NOMO-1 (cell line): ENCODE measurements around the gene BRSK1.

ENCODE experiments used
- DNase-seq, 2 experiments: peaks; one replicate each; lab custom pipeline; 2025; ENCODE audit not compliant: unreplicated experiment in 2 of 2; lab: John Stamatoyannopoulos, UW

BRSK1 gene

DNA sequence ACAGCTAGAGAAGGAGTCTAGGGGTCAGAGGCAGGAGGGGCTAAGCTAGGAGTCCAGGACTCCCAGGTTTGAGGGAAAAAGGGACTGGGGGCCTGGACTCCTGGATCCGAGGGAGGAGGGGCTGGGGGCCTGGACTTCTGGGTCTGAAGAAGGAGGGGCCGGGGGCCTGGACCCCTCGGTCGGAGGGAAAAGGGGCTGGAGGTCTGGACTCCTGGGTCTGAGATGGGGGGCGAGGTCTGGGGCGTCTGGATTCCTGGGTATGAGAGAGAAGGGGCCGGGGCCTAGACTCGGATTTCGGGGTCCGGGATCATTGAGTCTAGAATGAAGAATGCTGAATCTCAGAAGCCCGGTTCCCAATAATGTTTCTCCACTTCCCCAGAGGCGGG, 18.5 kb downstream of the BRSK1 start:
- no peak for DNase-seq

DNA sequence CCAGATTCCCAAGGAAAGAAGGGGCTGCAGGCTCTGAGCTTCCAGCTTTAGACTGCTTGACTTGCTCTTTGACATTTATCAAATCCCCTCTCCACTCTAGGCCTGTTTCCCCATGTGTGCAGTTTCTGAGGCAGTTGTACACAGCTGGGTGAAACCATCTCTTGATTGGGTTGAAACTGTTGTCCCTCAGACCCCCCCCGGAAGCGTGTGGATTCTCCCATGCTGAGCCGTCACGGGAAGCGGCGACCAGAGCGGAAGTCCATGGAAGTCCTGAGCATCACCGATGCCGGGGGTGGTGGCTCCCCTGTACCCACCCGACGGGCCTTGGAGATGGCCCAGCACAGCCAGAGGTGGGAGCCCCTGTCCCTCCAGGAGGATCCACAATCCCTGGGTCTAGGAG, 19.7 kb downstream of the BRSK1 start:
- DNase-seq = no peak

DNA sequence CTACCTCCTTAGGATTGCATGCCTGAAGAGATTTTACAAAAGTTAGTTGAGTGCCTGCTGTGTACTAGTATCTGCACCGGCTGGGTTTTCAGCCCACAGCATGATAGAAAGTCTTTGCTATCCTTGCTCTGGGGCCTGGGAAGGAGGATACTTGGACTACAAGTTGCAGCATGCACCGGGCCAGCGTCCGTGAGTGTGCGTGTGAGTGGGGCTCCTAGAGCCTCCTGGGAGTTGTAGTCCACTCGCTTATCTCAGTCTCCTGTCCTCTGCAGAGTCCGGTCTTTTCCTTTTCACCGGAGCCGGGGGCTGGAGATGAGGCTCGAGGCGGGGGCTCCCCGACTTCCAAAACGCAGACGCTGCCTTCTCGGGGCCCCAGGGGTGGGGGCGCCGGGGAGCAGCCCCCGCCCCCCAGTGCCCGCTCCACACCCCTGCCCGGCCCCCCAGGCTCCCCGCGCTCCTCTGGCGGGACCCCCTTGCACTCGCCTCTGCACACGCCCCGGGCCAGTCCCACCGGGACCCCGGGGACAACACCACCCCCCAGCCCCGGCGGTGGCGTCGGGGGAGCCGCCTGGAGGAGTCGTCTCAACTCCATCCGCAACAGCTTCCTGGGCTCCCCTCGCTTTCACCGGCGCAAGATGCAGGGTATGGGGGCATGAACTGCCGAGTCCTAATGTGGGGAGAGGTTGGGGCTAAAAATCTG, 20.6 kb downstream of the BRSK1 start:
- DNase-seq = peak; percentile 23 to 40

DNA sequence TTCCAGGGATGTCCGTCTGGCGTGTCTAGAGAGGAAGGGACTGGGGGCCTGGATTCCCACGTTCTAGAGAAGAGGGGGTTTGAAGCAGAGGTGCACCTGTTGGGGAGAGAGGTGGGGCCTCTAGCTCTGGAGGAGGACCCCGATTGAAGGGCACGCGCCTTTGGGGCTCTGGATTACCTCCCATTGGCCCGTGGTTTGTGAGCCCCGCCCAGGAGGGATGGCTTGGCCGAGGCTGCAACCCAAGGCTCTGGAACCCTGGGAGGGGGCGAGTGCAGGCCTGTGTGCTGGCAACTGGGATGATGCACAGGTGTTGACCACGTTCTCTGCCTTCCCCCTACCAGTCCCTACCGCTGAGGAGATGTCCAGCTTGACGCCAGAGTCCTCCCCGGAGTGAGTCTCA, 21.2 kb downstream of the BRSK1 start:
- no peak for DNase-seq

DNA sequence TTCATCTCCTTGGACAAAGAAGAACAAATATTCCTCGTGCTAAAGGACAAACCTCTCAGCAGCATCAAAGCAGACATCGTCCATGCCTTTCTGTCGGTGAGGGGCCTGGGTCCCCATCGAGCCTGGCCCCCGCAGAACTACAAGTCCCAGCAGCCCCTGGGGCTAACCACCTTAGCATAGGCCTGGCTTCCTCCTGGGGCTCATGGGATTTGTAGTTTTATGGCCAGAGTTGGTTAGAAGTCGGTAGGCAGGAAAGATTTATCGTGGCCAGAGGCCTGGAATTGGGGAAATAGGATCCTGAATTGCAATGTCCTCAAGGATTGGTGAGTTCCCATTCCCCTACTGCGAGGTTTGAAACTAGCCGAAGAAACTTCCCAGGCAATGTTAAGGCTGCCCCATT, 21.7 kb downstream of the BRSK1 start:
- DNase-seq = peak in 1 of 2 experiments; percentile 38

DNA sequence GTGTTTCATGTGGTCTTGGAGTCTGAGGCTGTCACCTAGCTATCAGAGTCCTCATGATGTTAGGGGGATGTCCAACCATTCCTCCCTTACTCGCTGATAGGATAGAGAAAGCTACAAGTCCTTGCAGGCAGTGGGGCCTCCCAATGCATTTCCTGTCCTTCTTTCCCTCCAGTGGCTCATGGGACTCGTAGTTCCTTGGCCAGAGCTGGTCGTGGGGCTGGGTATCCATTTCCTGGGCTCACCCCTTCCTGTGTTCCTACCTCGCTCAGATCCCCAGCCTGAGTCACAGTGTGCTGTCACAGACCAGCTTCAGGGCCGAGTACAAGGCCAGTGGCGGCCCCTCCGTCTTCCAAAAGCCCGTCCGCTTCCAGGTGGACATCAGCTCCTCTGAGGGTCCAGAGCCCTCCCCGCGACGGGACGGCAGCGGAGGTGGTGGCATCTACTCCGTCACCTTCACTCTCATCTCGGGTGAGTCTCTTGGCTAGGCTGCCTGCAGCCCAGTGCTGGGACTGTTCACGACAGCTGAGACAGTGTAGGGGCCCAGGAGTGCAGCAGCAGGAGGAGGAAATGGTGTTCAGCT, 22.3 kb downstream of the BRSK1 start:
- no peak for DNase-seq

DNA sequence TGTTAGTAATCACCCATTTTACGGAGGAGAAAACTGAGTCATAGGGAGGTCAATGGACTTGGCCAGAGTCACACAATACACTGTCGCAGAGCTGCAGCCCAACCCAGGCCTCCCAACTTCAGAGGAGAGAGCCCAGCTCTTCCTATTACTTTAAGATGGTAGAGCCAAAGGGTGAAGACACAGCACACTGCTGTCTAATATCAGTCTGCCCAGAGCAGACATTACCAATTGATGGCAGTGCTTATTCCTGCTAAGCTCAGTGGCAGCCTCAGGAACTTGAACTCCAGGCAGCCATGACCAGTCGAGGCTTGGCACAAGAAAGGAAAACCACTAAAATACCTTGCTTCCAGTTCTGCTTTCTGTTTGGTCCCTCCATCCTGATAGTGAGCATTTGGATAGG, 22.9 kb downstream of the BRSK1 start:
- DNase-seq = no peak

DNA sequence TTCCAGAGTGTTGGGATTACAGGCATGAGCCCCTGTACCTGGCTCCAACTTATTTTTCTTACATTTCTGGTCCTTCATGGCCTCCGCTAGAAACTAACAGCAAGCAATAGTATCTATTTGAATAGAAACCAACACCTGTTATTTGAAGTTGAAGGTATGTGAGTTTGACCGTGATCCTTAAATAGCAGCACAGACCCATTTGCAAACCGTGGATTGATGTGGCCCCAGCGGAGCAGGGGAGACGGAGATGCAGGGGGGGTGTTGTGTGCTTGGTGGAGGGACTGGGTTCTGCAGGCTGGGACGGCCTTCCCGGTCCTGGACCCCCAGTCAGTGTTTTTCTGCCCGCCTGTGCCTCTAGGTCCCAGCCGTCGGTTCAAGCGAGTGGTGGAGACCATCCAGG, 24.5 kb downstream of the BRSK1 start:
- DNase-seq = no peak

DNA sequence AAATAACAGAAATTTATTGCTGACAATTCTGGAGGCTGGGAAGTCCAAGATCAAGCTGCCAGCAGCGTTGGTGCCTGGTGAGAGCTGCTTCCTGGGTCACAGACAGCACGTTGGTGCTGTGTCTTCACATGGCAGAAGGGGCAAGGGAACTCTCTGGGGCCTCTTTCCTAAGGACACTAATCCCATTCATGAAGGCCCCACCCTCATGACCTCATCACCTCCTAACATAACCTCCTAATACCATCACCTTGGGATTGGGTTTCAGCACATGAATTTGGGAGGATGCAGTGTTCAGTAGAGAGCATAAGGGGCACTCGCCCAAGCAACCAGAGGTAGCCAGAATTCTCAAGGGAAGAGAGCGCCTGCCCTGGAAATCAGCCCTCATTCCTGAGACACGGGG, 25.7 kb downstream of the BRSK1 start:
- DNase-seq = no peak

DNA sequence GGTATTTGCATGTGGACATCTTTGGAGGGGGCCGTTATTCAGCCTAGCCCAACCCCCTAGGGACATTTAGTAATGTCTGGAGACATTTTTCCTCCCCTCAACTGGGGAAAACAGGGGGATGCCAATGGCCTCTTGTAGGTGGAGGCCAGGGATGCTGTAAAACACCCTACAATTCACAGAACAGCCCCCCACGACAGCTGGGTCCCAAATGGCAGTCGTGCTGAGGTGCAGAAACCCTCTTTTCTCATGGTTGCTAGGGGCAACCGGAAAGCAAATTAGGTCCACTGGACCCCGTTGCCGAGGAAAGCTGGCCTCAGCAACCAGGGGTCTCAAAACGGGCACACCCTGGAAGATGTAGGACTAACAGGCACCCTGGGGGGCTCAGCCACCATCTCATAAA, 26.7 kb downstream of the BRSK1 start:
- no peak for DNase-seq

DNA sequence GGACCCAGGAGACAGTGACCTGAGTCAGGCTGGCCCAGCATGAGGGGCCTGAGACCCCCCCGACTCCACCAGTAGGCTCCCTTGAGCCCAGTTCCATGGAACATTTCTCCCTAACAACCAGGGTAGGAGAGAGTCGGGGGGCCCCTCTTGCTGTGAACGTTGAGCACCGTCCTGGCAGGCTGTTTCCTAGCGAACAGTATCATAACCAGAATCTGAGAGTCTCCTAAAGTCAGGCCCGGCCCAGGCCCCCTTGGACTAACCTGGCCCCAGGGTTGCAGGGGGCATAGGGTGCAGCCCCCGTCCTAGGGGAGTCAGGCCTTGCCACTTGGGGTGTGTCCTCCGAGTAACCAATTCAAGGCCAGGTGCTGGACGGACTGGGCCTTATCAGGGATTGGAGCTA, 27.6 kb downstream of the BRSK1 start:
- DNase-seq = no peak

DNA sequence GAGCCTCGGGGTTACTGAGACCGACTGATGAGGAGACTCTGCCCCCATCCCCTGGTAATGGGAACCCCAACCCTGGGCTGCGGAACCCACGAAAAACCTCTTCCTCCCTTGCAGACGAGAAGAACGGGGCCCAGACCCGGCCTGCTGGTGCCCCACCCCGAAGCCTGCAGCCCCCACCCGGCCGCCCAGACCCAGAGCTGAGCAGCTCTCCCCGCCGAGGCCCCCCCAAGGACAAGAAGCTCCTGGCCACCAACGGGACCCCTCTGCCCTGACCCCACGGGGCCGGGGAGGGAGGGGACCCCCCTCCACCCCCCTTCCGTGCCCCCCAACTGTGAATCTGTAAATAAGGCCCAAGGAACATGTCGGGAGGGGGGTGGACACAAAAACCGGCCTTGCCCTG, 28.0 kb downstream of the BRSK1 start:
- DNase-seq = no peak

DNA sequence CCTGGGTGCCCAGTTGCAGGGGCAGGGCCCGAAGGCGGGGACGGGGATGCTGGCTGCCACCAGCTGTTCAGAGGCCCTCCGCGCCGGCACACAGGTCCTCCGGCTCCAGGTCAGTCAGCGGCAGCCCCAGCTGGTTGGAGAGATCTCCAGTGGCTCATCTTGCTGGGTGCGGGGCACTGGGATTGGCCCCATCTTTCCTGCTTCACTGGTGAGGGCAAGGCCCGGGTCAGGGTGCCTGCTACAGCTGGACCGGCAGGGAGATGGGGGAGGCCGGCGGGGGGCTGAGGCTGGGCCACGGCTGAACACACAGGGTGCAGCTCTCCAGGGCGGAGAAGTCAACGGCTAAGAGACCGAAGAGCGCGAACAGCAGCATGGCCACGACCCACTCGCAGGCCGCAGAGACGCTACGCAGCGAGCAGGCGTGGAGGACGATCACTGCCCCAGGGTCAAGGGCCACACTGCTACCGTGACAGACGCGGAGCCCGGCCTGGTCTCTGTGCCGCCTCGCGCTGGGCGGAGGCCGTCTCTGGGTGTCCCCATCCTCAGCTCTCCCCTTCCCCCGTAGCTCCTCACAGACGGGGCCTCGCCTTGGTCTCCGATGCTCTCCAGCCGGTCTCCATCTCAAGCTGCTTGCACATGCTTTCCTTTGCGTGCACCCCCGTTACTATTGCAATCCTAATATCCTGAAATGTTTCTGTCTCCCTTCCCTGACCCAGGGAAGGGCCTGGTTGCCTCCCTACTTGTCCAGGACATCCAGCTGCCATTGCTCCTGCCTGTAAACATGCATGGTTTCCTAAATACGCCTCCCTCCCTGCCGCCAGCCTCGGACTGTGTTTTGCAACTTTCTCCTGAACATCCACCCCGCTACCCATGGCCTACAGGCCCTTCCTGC, 29.1 kb downstream of the BRSK1 start:
- no peak for DNase-seq

DNA sequence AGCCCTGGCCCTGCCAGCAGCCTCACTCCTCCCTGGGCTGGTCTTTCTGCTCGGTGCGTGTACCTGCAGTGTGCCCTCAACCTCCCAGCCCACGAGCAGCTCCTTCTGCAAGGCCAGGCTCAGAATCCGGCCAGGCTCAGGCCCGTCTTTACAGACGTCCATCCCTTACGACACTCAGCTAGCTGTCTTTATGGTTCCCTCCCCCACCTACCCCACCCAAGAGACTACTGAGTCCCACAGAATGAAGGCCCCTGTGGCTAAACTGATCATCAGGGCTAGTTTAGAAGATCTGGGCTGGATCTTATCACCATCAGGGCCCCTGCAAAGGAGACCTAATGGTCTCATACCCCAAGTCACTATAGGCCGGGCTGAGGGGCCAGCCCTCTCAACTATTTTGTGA, 30.6 kb downstream of the BRSK1 start:
- no peak for DNase-seq

DNA sequence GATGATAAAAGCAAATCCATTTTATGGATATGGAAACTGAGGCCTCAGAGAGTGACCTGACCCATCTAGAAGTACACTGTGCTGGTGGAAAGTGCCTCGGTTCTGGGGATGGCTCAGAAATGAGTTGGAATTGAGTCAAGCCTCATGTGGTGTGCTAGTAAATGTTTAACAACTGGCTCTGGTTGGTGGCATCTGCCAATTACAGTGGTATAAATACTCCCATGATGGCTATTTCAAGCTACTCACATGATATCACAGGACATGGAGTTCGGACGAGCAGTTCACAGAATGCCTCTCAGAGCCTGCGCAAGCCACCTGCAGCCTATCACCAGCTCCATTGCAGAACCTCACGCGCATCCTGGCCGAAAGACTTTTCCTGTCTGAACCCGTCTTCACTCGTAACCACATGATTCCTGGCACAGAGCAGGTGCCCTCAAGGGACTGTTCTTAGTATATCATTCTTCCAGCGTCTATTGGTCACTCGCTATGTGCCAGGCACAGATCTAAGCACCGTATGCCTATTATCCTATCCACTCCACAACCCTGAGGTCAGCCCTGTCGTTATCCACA, 32.2 kb downstream of the BRSK1 start:
- no peak for DNase-seq

DNA sequence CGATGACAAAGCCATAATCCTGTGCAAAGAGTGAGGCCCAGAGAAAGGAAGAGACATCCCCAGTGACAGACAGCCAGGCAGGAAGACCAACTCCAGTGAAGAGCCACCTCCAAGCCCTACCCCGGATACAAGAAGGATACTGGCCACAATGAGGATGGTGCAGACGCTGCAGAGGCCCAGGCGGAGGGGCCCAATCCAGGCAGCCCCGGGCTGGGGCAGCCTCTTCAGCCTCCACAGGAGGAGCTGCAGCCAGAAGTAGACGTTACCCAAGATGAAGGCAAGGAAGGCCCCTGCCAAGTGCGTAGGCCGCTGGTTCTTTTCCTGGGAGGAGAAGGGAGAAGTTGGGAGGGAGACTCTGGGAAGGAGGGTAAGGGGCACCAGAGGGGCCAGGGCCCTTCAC, 32.8 kb downstream of the BRSK1 start:
- no peak for DNase-seq

DNA sequence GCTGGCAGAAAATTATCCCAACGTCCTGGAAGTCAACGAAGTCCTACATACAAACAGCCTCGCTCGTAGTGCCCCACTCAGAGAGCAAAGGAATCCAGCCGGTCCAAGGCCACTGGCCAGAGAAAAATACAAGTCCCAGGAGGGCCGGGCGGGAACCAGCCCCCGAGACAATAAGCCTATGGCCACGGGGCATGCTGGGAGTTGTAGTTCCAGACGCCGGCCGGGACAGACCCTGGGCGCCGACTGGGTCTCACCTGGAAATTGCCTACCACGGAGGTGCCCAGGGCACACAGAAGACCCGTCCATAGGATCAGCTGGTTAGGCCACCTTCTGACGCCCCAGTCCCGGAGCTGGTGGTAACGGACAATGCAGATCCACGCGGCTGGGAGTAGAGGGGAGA, 36.0 kb downstream of the BRSK1 start:
- no peak for DNase-seq

DNA sequence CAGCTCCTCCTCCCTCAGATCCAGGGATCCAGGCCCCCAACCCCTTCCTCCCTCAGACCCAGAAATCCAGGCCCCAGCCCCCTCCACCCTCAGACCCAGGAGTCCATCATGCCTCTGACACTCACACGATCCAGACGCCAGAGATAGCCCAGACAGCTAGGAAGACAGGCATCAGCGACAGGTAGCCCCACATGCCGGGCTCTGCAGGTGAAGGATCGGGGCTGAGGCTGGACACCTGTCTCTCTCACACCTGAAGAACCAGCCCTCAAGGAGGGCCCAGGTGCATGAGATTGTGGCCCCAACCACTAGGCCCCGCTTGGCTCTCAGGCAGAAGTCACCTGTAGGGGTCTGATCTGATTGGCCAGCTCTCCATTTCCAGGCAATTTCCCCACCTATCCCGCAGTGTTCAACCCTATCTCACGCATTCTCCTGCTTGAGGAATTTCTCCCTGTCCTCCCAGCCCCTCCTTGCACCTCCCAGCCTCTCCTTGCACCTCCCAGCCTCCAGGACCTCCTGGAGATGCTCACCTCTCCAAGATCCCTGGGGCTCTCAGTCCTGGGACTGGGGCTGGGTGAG, 37.1 kb downstream of the BRSK1 start:
- no peak for DNase-seq

DNA sequence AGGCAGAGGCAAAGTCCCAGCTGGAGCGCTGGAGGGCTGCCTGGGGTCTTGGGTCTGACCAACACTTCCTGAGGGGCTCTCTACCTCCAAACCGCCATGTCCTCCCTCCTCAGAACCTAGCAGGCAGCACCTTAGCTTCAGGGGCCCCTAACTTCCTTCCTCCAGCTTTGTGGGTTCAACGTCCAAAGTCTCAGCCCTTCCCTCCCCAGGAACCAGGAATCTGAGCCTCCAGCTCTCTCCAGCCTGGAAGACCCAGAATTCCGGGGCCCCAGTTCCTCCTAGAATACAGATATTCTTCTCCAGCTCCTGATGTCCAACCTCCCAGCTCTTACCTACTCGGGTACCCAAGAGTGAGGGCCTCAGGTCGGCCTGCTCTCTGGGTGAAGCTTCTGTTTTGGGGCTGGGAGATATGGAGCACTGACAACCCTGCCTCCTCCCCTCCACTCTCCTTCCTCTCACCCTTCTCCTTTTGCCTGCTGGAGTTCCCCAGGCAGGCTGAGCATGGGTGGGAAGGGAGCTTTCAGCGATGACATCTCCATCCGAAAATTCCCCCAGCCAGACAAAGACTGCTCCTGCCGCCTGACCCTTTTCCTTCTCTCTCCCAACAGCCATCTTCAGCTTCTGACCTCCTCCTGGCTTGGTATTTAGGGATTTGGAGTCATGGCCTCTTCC, 37.8 kb downstream of the BRSK1 start:
- no peak for DNase-seq

DNA sequence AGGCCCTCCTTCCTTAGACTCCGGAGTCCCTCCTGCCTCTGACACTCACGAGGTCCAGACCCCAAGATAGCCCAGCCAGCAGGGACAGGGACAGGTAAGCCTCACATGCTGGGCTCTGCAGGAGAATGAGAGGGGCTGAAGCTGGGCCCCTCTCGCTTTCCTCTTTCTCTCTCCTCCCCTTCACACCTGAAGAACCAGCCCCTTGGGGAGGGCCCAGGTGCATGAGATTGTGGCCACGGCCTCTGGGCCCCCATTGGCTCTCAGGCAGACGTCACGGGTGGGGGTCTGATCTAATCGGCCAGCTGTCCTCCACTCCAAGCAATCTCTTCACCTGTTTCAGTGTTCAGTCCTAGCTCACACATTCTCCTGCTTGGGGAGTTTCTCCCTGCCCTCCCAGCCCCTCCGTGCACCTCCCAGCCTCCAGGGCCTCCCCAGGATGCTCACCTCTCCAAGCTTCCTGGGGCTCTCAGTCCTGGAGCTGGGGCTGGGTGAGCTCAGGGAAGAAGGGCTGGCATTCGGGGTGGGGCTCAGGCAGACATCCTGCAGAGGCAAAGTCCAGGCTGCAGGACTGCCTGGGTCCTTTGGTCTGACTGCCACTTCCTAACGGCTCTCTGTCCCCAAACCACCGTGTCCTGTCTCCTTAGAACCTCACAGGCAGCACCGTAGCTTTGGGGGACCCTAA, 38.5 kb downstream of the BRSK1 start:
- no peak for DNase-seq
